ENCODE results near the gene SRSF10. TPM values are rescaled to one million over a fixed set of nuclear protein-coding genes. Genes with fewer than 3 reads are reported as not detected.

SRSF10 gene
- total RNA-seq, 6 experiments from 2014 or later = 30.6 to 51.5 (median 43.1) TPM

GRCh38 chr1:23964235-23964668 is 15.9 kb downstream of the SRSF10 start:
- ATAC-seq (no peak), DNase-seq (no peak)
- H3K4me3 ChIP-seq = no peak overlapping the region
- 82% methylated on average over 3 of the region's 3 CpGs for WGBS (ENCODE audit: insufficient coverage, low coverage, low lambda C conversion rate, missing lambda C conversion rate)
- no peaks in the 10 kb centered on the region for H3K27me3 ChIP-seq
- peaks cover 0 to 19% (median under 1%) of the 10 kb centered on the region in 4 donors for H3K36me3 ChIP-seq
- peaks cover 0 to 28% (median 4%) of the 10 kb centered on the region in 4 donors for H3K4me1 ChIP-seq
- no peak overlapping the region for H3K27ac ChIP-seq
- TF ChIP-seq POLR2A (IDR thresholded peaks at IDR 0.05) (no peak), CTCF (IDR thresholded peaks at IDR 0.05) (no peak)
- H3K9me3 ChIP-seq = no peaks in the 10 kb centered on the region
- intact Hi-C loops (cut with DNase I) = no loop called here

GRCh38 chr1:23963617-23964234 is 16.4 kb downstream of the SRSF10 start:
- TF ChIP-seq POLR2A (IDR thresholded peaks at IDR 0.05) (no peak), CTCF (IDR thresholded peaks at IDR 0.05) (no peak)
- ATAC-seq = no peak
- no peaks in the 10 kb centered on the region for H3K9me3 ChIP-seq
- 91% methylated on average over 1 of the region's 1 CpG for WGBS (ENCODE audit: insufficient coverage, low coverage, low lambda C conversion rate, missing lambda C conversion rate)
- H3K4me1 ChIP-seq = peaks cover 0 to 28% (median 4%) of the 10 kb centered on the region in 4 donors
- no peak overlapping the region for H3K27ac ChIP-seq
- H3K27me3 ChIP-seq = no peaks in the 10 kb centered on the region
- intact Hi-C loops (cut with DNase I) = no loop called here
- DNase-seq = no peak
- no peak overlapping the region for H3K4me3 ChIP-seq
- peaks cover 0 to 19% (median under 1%) of the 10 kb centered on the region in 4 donors for H3K36me3 ChIP-seq

GRCh38 chr1:23960291-23961020 is 19.7 kb downstream of the SRSF10 start:
- H3K4me3 ChIP-seq = peak overlapping the region; percentile 61 to 81 (median 76)
- no peaks in the 10 kb centered on the region for H3K9me3 ChIP-seq
- H3K36me3 ChIP-seq = peaks cover 0 to 12% (median under 1%) of the 10 kb centered on the region in 4 donors
- H3K27ac ChIP-seq = peak overlapping the region; percentile 97 to 100 (median 97)
- no peaks in the 10 kb centered on the region for H3K27me3 ChIP-seq
- no peak for ATAC-seq
- TF ChIP-seq POLR2A (IDR thresholded peaks at IDR 0.05) (no peak), CTCF (IDR thresholded peaks at IDR 0.05) (no peak)
- under 1% methylated on average over 15 of the region's 15 CpGs for WGBS (ENCODE audit: insufficient coverage, low coverage, low lambda C conversion rate, missing lambda C conversion rate)
- DNase-seq = no peak
- peaks cover 0 to 27% (median 4%) of the 10 kb centered on the region in 4 donors for H3K4me1 ChIP-seq
- intact Hi-C loops (cut with DNase I) = no loop called here

- H3K36me3 ChIP-seq = peaks cover 0 to 12% (median under 1%) of the 10 kb centered on the region in 4 donors
- WGBS (ENCODE audit: insufficient coverage, low coverage, low lambda C conversion rate, missing lambda C conversion rate) = under 1% methylated on average over 27 of the region's 84 CpGs
- ATAC-seq (peak; percentile 93 to 98 (median 96)), DNase-seq (peak; percentile 98)
- peaks cover 0 to 25% (median 4%) of the 10 kb centered on the region in 4 donors for H3K4me1 ChIP-seq
- TF ChIP-seq POLR2A (IDR thresholded peaks at IDR 0.05) (peak; percentile 94), CTCF (IDR thresholded peaks at IDR 0.05) (no peak)
- peak within 1 kb of the TSS; percentile 97 to 100 (median 97) for H3K27ac ChIP-seq
- intact Hi-C loops (cut with DNase I) = no loop called here
- H3K9me3 ChIP-seq = no peaks in the 10 kb centered on the region
- H3K27me3 ChIP-seq = no peaks in the 10 kb centered on the region
- H3K4me3 ChIP-seq = peak within 1 kb of the TSS; percentile 61 to 81 (median 76)
Observed at GRCh38 chr1:23959461-23960290, 20.5 kb downstream of the SRSF10 start, which contains the start of gene PNRC2. TSS of gene PNRC2 (plus strand) at chr1:23959828. CDS start at chr1:23961458, 1,630 bp downstream.
